Stimulated activated naive CD8-positive, alpha-beta T cell treated with anti-CD3 and anti-CD28 coated beads, Interleukin-15, Interleukin-2, amounts not matched to agents 100 ng/mL and 50 ng/mL, for 24 hours (primary cell): ENCODE measurements around the gene RNF31.
"Not testable (repeated sequence)": the region's sequence is repeated elsewhere in the genome, so short reads cannot be mapped to it uniquely, and the experiment has no call there.

Experiments
- H3K27ac Mint-ChIP-seq: one replicate; pipeline ENCODE4 v1.8.0; 2021; ENCODE audit warnings: mild to moderate bottlenecking, mixed read lengths
- H3K27me3 Mint-ChIP-seq: one replicate; pipeline ENCODE4 v1.8.0; 2021; ENCODE audit warnings: mixed read lengths
- H3K36me3 Mint-ChIP-seq: one replicate; pipeline ENCODE4 v1.8.0; 2021; ENCODE audit warnings: low read depth, mixed read lengths
- H3K4me1 Mint-ChIP-seq: one replicate; pipeline ENCODE4 v1.8.0; 2021; ENCODE audit warnings: low read depth, mixed read lengths
- H3K4me3 Mint-ChIP-seq: one replicate; pipeline ENCODE4 v1.8.0; 2021; ENCODE audit warnings: mild to moderate bottlenecking, mixed read lengths
- H3K9me3 Mint-ChIP-seq: one replicate; pipeline ENCODE4 v1.8.0; 2021; ENCODE audit warnings: mixed read lengths

RNF31 gene

DNA sequence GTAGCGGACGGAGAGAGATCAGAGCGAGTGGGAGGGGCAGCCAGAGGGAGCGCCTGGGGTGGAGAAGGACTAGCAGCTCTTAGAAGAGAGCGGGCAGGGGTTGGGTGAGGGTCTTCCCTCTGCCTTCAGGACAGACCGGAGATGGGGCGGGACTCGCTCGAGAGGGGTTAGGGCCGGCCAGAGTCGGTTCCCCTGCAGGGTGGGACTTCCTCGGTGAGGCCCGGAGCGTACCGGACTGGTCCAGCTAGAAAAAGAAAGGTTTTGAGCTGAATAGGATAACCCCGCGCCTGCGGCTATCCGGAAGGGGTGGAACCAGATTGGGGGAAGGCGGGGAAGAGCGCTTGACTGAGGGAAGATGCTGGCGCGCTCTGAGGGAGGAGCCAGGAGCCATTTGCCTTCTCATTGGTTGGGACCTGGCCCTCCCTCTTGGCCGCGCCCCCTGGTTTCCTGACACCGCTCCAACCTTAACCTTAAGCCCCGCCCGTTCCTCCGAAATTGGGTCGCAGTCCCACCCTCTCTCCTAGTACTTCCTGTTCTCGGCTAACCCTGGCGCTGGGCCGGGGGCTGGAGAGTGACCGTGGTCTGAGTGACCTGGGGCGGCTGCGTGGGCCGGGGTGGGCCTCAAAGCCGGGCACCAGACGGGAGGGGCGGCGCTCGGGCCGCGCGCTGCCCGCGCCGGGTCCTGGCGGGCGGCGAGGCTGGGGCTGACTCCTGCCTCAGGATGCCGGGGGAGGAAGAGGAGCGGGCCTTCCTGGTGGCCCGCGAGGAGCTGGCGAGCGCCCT lies at the start of gene RNF31:
Gene RNF31, plus strand, starts transcription at position 521 of the 783 bp plus-strand sequence. Its CDS starts 201 bp downstream, at position 722.
- Mint-ChIP-seq H3K27me3 (no peaks in the 10 kb centered on the region), H3K9me3 (no peaks in the 10 kb centered on the region), H3K4me3 (peak within 1 kb of the TSS; percentile 99), H3K27ac (peak within 1 kb of the TSS; percentile 98), H3K4me1 (peaks cover 63% of the 10 kb centered on the region), H3K36me3 (peaks cover 72% of the 10 kb centered on the region)

DNA sequence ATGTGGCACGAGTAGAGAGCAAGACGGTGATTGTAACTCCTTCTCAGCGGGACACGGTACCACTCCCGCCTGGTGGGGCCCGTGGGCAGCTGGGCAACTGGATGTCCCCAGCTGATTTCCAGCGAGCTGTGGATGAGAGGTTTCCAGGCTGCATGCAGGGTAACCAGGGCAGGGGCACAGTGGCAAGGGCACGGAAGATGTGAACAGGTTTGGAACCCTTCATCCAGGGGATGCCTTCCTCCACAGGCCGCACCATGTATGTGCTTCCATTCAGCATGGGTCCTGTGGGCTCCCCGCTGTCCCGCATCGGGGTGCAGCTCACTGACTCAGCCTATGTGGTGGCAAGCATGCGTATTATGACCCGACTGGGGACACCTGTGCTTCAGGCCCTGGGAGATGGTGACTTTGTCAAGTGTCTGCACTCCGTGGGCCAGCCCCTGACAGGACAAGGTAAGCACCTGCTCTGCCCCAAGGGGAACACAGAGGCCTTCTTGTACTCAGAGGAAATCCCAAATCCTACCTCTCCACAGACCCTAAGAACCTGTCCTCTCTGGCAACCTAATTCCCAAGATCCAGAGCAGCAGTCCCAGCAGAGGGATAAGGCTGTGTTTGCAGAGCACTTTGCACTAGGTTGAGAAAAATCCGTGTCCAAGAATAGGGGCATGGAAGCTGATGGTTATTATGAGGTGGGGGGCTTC lies 48.9 kb upstream of the RNF31 start:
- no peak overlapping the region for H3K4me3 Mint-ChIP-seq
- no peak overlapping the region for H3K27ac Mint-ChIP-seq
- no peaks in the 10 kb centered on the region for H3K27me3 Mint-ChIP-seq
- peaks cover 54% of the 10 kb centered on the region for H3K36me3 Mint-ChIP-seq
- H3K9me3 Mint-ChIP-seq = no peaks in the 10 kb centered on the region
- H3K4me1 Mint-ChIP-seq = peaks cover 21% of the 10 kb centered on the region

GRCh38 chr14:24098927-24099813 lies 48.1 kb upstream of the RNF31 start:
- Mint-ChIP-seq H3K27ac (no peak overlapping the region), H3K4me3 (no peak overlapping the region), H3K36me3 (peaks cover 62% of the 10 kb centered on the region), H3K4me1 (peaks cover 16% of the 10 kb centered on the region), H3K9me3 (no peaks in the 10 kb centered on the region), H3K27me3 (no peaks in the 10 kb centered on the region)

DNA sequence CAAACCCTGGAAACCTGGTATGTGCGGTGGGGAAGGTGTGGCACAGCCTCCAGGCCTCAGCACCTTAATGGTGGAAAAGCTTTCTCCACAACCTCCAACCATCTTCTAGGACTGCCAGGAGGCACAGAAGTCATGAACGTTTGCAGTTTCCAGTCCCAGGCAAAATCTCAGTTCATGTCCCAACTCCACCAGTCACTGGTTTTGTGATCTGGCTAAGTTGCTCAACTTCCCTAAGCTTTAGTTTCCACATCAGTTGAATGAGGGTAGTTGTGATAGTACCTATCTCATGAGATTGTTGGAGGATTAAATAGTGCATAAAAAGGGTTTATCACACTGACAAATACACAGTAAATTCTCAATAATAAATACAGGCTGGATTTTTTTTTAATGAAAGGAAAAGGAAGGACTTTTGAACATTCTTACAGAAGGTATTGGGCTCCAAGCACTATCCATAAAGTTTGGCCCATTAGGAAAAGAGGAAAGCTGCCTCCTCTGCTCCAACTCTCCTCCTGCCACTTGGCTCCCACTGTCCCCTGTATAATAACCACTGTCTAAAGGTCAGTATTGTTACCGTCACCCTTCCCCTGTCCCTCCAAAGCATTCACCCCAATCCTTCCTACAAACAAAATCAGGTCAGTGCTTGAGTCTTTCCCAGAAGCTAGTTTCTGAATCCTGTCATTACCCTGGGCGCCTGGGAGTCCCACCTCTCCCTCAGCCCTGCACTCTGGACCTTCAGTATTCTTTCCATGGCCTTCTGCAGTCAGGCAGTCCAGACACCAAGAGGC lies 46.9 kb upstream of the RNF31 start:
- no peak overlapping the region for H3K4me3 Mint-ChIP-seq

DNA sequence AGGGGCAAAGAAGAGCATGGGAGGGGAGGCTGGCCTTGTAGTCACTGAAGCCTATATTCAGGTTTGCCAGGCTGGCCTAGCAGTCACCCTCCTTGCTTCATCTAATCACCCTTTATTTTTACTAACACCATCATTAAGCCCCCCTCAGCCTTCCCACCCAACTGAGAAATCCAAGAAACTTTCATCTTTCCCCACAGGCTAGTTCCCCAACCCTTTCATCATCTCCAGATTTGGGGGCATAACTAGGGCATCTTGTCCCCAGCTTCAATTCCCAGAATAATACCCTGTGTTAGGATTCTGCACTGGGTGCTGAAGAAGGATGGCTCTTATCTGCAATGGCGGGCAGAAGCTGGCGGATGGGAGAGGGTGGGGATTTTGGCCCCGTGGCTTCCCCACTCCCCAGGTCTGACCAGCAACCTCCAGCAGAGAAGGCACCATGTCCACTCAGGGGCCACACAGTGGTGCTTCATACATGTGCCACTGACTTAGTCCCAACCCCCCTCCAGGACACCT lies 46.3 kb upstream of the RNF31 start:
- Mint-ChIP-seq H3K9me3 (no peaks in the 10 kb centered on the region), H3K4me1 (peaks cover 11% of the 10 kb centered on the region), H3K36me3 (peaks cover 57% of the 10 kb centered on the region), H3K27me3 (no peaks in the 10 kb centered on the region), H3K27ac (no peak overlapping the region), H3K4me3 (no peak overlapping the region)

More for the DNA sequence above, 46.9 kb upstream of the RNF31 start:
- peaks cover 62% of the 10 kb centered on the region for H3K36me3 Mint-ChIP-seq
- no peak overlapping the region for H3K27ac Mint-ChIP-seq
- no peaks in the 10 kb centered on the region for H3K27me3 Mint-ChIP-seq
- peaks cover 14% of the 10 kb centered on the region for H3K4me1 Mint-ChIP-seq
- no peaks in the 10 kb centered on the region for H3K9me3 Mint-ChIP-seq

- Mint-ChIP-seq H3K27ac (no peak overlapping the region), H3K4me1 (peaks cover 7% of the 10 kb centered on the region), H3K36me3 (peaks cover 48% of the 10 kb centered on the region), H3K4me3 (no peak overlapping the region), H3K27me3 (no peaks in the 10 kb centered on the region), H3K9me3 (no peaks in the 10 kb centered on the region)
These were observed 44.8 kb upstream of the RNF31 start for GRCh38 chr14:24102357-24103048.

DNA sequence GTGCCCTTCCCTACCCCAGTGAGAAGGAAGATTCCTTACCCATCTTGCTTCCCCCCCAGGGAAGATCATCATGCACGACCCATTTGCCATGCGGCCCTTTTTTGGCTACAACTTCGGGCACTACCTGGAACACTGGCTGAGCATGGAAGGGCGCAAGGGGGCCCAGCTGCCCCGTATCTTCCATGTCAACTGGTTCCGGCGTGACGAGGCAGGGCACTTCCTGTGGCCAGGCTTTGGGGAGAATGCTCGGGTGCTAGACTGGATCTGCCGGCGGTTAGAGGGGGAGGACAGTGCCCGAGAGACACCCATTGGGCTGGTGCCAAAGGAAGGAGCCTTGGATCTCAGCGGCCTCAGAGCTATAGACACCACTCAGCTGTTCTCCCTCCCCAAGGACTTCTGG lies 43.8 kb upstream of the RNF31 start:
- Mint-ChIP-seq H3K36me3 (peaks cover 44% of the 10 kb centered on the region), H3K9me3 (no peaks in the 10 kb centered on the region), H3K27me3 (no peaks in the 10 kb centered on the region), H3K4me1 (peaks cover 13% of the 10 kb centered on the region), H3K4me3 (no peak overlapping the region), H3K27ac (no peak overlapping the region)

DNA sequence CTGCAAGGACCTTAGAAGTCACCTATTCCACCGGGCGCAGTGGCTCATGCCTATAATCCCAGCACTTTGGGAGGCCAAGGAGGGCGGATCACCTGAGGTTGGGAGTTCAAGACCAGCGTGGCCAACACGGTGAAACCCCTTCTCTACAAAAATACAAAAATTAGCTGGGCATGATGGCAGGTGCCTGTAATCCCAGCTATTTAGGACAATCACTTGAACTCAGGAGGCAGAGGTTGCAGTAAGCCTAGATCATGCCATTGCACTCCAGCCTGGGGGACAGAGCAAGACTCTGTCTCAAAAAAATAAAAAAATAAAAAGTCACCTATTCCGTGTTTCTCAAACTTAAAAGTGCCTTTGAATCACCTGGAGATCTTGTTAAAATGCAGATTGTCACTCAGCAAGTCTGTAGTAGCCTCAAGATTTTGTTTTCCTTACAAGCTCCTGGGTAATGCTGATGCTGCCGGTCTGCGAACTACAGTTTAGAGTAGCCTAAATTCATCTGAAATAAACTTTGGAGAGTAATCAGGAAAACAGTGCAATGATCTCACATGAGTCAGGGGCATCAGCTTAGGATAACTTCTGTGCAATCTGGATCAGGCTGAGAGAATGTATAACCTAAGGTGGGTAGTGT lies 41.6 kb upstream of the RNF31 start:
- Mint-ChIP-seq H3K4me1 (peaks cover 26% of the 10 kb centered on the region), H3K27ac (peak overlapping the region; percentile 23)

DNA sequence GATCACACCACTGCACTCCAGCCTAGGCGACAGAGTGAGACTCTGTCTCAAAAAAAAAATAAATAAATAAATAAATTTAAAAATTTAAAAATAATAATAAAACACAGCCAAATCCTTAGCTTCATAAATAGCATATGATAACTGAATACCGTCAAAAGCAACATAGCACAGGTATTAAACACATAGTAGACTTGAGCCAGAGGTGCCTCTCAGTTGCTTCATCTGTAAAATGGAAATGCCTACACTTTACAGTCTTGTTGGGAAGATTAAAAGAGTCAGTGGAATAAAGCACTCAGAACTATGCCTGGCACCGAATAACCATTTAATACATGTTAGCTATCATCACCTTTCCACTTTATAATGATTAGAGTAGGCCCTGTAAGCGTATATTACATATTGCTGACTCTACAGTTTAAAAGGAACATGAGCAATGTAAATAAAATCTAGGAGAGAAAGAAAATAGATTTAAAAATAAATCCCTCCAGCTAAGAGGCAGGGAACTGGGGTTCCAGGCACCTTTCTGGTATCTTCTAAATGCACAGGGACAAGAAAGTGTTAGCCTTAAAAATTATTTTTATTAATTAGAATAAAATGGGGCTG lies 40.5 kb upstream of the RNF31 start:
- peaks cover 26% of the 10 kb centered on the region for H3K4me1 Mint-ChIP-seq
- H3K4me3 Mint-ChIP-seq = no peak overlapping the region
- H3K9me3 Mint-ChIP-seq = no peaks in the 10 kb centered on the region
- H3K27me3 Mint-ChIP-seq = no peaks in the 10 kb centered on the region
- H3K36me3 Mint-ChIP-seq = peaks cover 27% of the 10 kb centered on the region
- no peak overlapping the region for H3K27ac Mint-ChIP-seq

More for the DNA sequence above, 41.6 kb upstream of the RNF31 start:
- not testable (repeated sequence) for H3K9me3 Mint-ChIP-seq, H3K27me3 Mint-ChIP-seq, H3K4me3 Mint-ChIP-seq
- H3K36me3 Mint-ChIP-seq = peaks cover 29% of the 10 kb centered on the region

GRCh38 chr14:24108336-24108874 lies 38.9 kb upstream of the RNF31 start:
- H3K27me3 Mint-ChIP-seq = no peaks in the 10 kb centered on the region
- H3K27ac Mint-ChIP-seq = peak overlapping the region; percentile 95
- H3K4me1 Mint-ChIP-seq = peaks cover 28% of the 10 kb centered on the region
- peak overlapping the region; percentile 62 for H3K4me3 Mint-ChIP-seq
- H3K36me3 Mint-ChIP-seq = peaks cover 13% of the 10 kb centered on the region
- H3K9me3 Mint-ChIP-seq = no peaks in the 10 kb centered on the region

GRCh38 chr14:24110060-24110459 lies 37.2 kb upstream of the RNF31 start:
- Mint-ChIP-seq H3K9me3 (no peaks in the 10 kb centered on the region), H3K4me3 (no peak overlapping the region), H3K27me3 (no peaks in the 10 kb centered on the region), H3K36me3 (no peaks in the 10 kb centered on the region), H3K4me1 (peaks cover 34% of the 10 kb centered on the region), H3K27ac (no peak overlapping the region)

DNA sequence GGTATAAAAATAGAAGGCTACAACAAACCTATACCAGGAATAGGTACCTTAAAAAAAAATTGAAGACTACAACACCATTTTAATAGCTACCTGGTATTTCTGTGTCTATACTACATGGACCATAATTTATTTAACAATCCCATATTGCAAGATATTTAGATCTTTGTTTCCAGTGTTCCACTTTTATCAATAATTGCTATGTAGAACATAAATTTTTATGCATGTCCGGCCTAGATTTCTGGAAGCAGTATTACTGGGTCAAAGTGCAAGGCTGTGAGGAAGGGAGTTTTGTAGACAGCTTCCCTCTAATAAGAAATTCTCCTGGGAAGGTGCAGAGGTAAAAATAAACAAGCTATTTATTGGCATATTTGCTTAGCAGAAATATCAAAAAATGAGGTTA lies 36.8 kb upstream of the RNF31 start:
- H3K9me3 Mint-ChIP-seq = no peaks in the 10 kb centered on the region
- H3K27ac Mint-ChIP-seq = peak overlapping the region; percentile 65
- no peak overlapping the region for H3K4me3 Mint-ChIP-seq
- H3K4me1 Mint-ChIP-seq = peaks cover 39% of the 10 kb centered on the region
- no peaks in the 10 kb centered on the region for H3K36me3 Mint-ChIP-seq
- no peaks in the 10 kb centered on the region for H3K27me3 Mint-ChIP-seq

- H3K4me1 Mint-ChIP-seq = peaks cover 42% of the 10 kb centered on the region
- H3K27ac Mint-ChIP-seq = peak overlapping the region; percentile 100
- peaks cover 7% of the 10 kb centered on the region for H3K36me3 Mint-ChIP-seq
These were observed 33.9 kb upstream of the RNF31 start for GRCh38 chr14:24113379-24113800.

More at GRCh38 chr14:24113379-24113800, 33.9 kb upstream of the RNF31 start:
- H3K9me3 Mint-ChIP-seq = no peaks in the 10 kb centered on the region
- peak overlapping the region; percentile 98 for H3K4me3 Mint-ChIP-seq
- no peaks in the 10 kb centered on the region for H3K27me3 Mint-ChIP-seq
